Measurements from ENCODE around the gene MALRD1. TPM values are rescaled to one million over a fixed set of nuclear protein-coding genes. Genes with fewer than 3 reads are reported as not detected.

The MALRD1 gene
- 0.35 TPM for polyA plus RNA-seq (2013, experiment 1 of 2; ENCODE audit: insufficient read length)
- polyA plus RNA-seq (2013, experiment 2 of 2; ENCODE audit: insufficient read length) = 0.48 TPM

- DNase-seq = no peak
These were observed at the start of gene MALRD1 for GRCh38 chr10:19048489-19048888. TSS of gene MALRD1 (plus strand) at chr10:19048801. CDS start at chr10:19048939, 138 bp downstream.

GRCh38 chr10:19003341-19003740 lies 45.3 kb upstream of the MALRD1 start:
- DNase-seq = no peak

- no peak for DNase-seq
These were observed 36.5 kb upstream of the MALRD1 start for GRCh38 chr10:19012111-19012510.

GRCh38 chr10:19014034-19014433 lies 34.6 kb upstream of the MALRD1 start:
- DNase-seq = peak; percentile 92

GRCh38 chr10:19014498-19014897 lies 34.1 kb upstream of the MALRD1 start:
- DNase-seq = peak; percentile 21

GRCh38 chr10:19017116-19017890 lies 31.3 kb upstream of the MALRD1 start:
- DNase-seq = no peak

GRCh38 chr10:19021162-19021561 lies 27.4 kb upstream of the MALRD1 start:
- no peak for DNase-seq

- no peak for DNase-seq
These were observed 24.0 kb upstream of the MALRD1 start for GRCh38 chr10:19024611-19025010.

GRCh38 chr10:19031763-19032162 lies 16.8 kb upstream of the MALRD1 start:
- DNase-seq = no peak

- no peak for DNase-seq
These were observed 14.9 kb upstream of the MALRD1 start for GRCh38 chr10:19033741-19034140.

GRCh38 chr10:19041171-19041570 lies 7.4 kb upstream of the MALRD1 start:
- peak; percentile 2 for DNase-seq

GRCh38 chr10:19043431-19043830 lies 5.2 kb upstream of the MALRD1 start:
- no peak for DNase-seq

- no peak for DNase-seq
These were observed 1.9 kb upstream of the MALRD1 start for GRCh38 chr10:19046679-19047078.

GRCh38 chr10:19048891-19049290 lies 290 bp downstream of the MALRD1 start:
- DNase-seq = no peak

- DNase-seq = no peak
These were observed 966 bp downstream of the MALRD1 start for GRCh38 chr10:19049567-19049966.

GRCh38 chr10:19054289-19054835 lies 5.8 kb downstream of the MALRD1 start:
- DNase-seq = no peak

- no peak for DNase-seq
These were observed 9.4 kb downstream of the MALRD1 start for GRCh38 chr10:19058046-19058445.

GRCh38 chr10:19063986-19064385 lies 15.4 kb downstream of the MALRD1 start:
- DNase-seq = no peak

GRCh38 chr10:19071946-19072345 lies 23.3 kb downstream of the MALRD1 start:
- DNase-seq = no peak

- DNase-seq = peak; percentile 6
These were observed 28.7 kb downstream of the MALRD1 start for GRCh38 chr10:19077276-19077675.

- no peak for DNase-seq
These were observed 48.0 kb downstream of the MALRD1 start for GRCh38 chr10:19096501-19097073.

- DNase-seq = peak; percentile 39
These were observed 48.5 kb downstream of the MALRD1 start for GRCh38 chr10:19097151-19097550.

GRCh38 chr10:19098803-19099202 lies 50.2 kb downstream of the MALRD1 start:
- no peak for DNase-seq

- DNase-seq = no peak
These were observed 58.8 kb downstream of the MALRD1 start for GRCh38 chr10:19107406-19107805.

Data from fibroblast of skin of abdomen (primary cell).